BLaER1 treated with 17β-estradiol and CSF1 and Interleukin-3, amounts not matched to agents 10 nM and 100 nM (cell line): Measurements from ENCODE around the gene PDGFA.

Experiments used
- H3K27ac ChIP-seq, 11 experiments: shearing (Covaris generic); formaldehyde crosslinking; 2 replicates each; pipeline ENCODE4 v1.8.1; 2022
- H3K27me3 ChIP-seq, 11 experiments: shearing (Covaris generic); formaldehyde crosslinking; 2 replicates each; pipeline ENCODE4 v1.8.1; 2022
- H3K36me3 ChIP-seq, 11 experiments: shearing (Covaris generic); formaldehyde crosslinking; 2 replicates each; pipeline ENCODE4 v1.8.1; 2022
- H3K4me1 ChIP-seq, 10 experiments: shearing (Covaris generic); formaldehyde crosslinking; 2 replicates each; pipeline ENCODE4 v1.8.1; 2022
- H3K4me2 ChIP-seq, 11 experiments: shearing (Covaris generic); formaldehyde crosslinking; 2 replicates each; pipeline ENCODE4 v1.8.1; 2022
- H3K4me3 ChIP-seq, 10 experiments: shearing (Covaris generic); formaldehyde crosslinking; 2 replicates each; pipeline ENCODE4 v1.8.1; 2022
- H3K9ac ChIP-seq, 11 experiments: shearing (Covaris generic); formaldehyde crosslinking; 2 replicates each; pipeline ENCODE4 v1.8.1; 2022
- H3K9me3 ChIP-seq, 11 experiments: shearing (Covaris generic); formaldehyde crosslinking; replicated peaks in 1 of 11; 2 replicates each; pipeline ENCODE4 v1.8.1; 2022
- H4K20me1 ChIP-seq, 11 experiments: shearing (Covaris generic); formaldehyde crosslinking; 2 replicates each; pipeline ENCODE4 v1.8.1; 2022
- Cebpa-rat ChIP-seq, 11 experiments: shearing (Covaris generic); IDR thresholded peaks; 2 replicates each; pipeline ENCODE4 v1.8.1; 2022

The PDGFA gene

GRCh38 chr7:519484-520390 lies at the start of gene PDGFA:
TSS of gene PDGFA (minus strand) at chr7:519846. CDS start at chr7:519001, 845 bp downstream.
- Histone ChIP-seq H3K4me3 (peak within 1 kb of the TSS; percentile 66 to 78 (median 68)), H3K36me3 (no peaks in the 10 kb centered on the region), H3K27ac (peak within 1 kb of the TSS; percentile 20 to 69 (median 53); a peak in 18 of 22 replicates), H3K4me2 (peak within 1 kb of the TSS; percentile 91 to 99 (median 96)), H3K9ac (peak within 1 kb of the TSS; percentile 55 to 80 (median 76); a peak in 21 of 22 replicates), H4K20me1 (peaks cover 18 to 87% (median 62%) of the 10 kb centered on the region in 11 experiments; a peak in 20 of 22 replicates), H3K4me1 (peaks cover 43 to 78% (median 67%) of the 10 kb centered on the region in 10 experiments), H3K27me3 (peaks cover 79 to 100% (median 99%) of the 10 kb centered on the region in 11 experiments), H3K9me3 (no peaks in the 10 kb centered on the region)
- TF ChIP-seq Cebpa-rat (IDR thresholded peaks at IDR 0.05): no peak

- H3K4me2 ChIP-seq: peak overlapping the region in 8 of 11 experiments; percentile 5 to 55 (median 36); a peak in 12 of 22 replicates
- no peak overlapping the region for H3K4me3 ChIP-seq
- TF ChIP-seq Cebpa-rat (IDR thresholded peaks at IDR 0.05): no peak
- H4K20me1 ChIP-seq: peaks cover 0 to 16% (median 0%) of the 10 kb centered on the region in 11 experiments; a peak in 4 of 22 replicates
- H3K27me3 ChIP-seq: peaks cover 0 to 15% (median 0%) of the 10 kb centered on the region in 11 experiments; a peak in 10 of 22 replicates
- H3K4me1 ChIP-seq: peaks cover 2 to 35% (median 27%) of the 10 kb centered on the region in 10 experiments; a peak in 19 of 20 replicates
- no peaks in the 10 kb centered on the region for H3K36me3 ChIP-seq
- H3K9me3 ChIP-seq: 0 out of 22 replicates have a peak, but pooled peaks cover 0 to 4% (median 0%) of the 10 kb centered on the region in 11 experiments
- H3K9ac ChIP-seq: no peak overlapping the region
- no peak overlapping the region for H3K27ac ChIP-seq
These were observed 48.6 kb upstream of the PDGFA start for GRCh38 chr7:568031-568951.

GRCh38 chr7:567305-567883 lies 47.7 kb upstream of the PDGFA start:
- H3K9ac ChIP-seq: no peak overlapping the region
- H3K27ac ChIP-seq: no peak overlapping the region
- no peaks in the 10 kb centered on the region for H3K36me3 ChIP-seq
- no peak for TF ChIP-seq Cebpa-rat (IDR thresholded peaks at IDR 0.05)
- peaks cover 0 to 35% (median 27%) of the 10 kb centered on the region in 10 experiments; a peak in 15 of 20 replicates for H3K4me1 ChIP-seq
- H3K27me3 ChIP-seq: peaks cover 0 to 6% (median 0%) of the 10 kb centered on the region in 11 experiments; a peak in 5 of 22 replicates
- H3K4me3 ChIP-seq: no peak overlapping the region
- 0 out of 22 replicates have a peak, but pooled peaks cover 0 to 4% (median 0%) of the 10 kb centered on the region in 11 experiments for H3K9me3 ChIP-seq
- H3K4me2 ChIP-seq: no peak overlapping the region
- H4K20me1 ChIP-seq: peaks cover 0 to 15% (median 0%) of the 10 kb centered on the region in 11 experiments; a peak in 4 of 22 replicates

GRCh38 chr7:566100-566499 lies 46.5 kb upstream of the PDGFA start:
- H3K4me1 ChIP-seq: peaks cover 0 to 30% (median 27%) of the 10 kb centered on the region in 10 experiments; a peak in 15 of 20 replicates
- H3K9ac ChIP-seq: no peak overlapping the region
- H3K4me2 ChIP-seq: no peak overlapping the region
- H3K9me3 ChIP-seq: 0 out of 22 replicates have a peak, but pooled peaks cover 0 to 4% (median 0%) of the 10 kb centered on the region in 11 experiments
- no peak overlapping the region for H3K4me3 ChIP-seq
- H3K27me3 ChIP-seq: no peaks in the 10 kb centered on the region
- H3K36me3 ChIP-seq: no peaks in the 10 kb centered on the region
- TF ChIP-seq Cebpa-rat (IDR thresholded peaks at IDR 0.05): no peak
- no peak overlapping the region for H3K27ac ChIP-seq
- H4K20me1 ChIP-seq: peaks cover 0 to 14% (median 0%) of the 10 kb centered on the region in 11 experiments; a peak in 3 of 22 replicates

DNA sequence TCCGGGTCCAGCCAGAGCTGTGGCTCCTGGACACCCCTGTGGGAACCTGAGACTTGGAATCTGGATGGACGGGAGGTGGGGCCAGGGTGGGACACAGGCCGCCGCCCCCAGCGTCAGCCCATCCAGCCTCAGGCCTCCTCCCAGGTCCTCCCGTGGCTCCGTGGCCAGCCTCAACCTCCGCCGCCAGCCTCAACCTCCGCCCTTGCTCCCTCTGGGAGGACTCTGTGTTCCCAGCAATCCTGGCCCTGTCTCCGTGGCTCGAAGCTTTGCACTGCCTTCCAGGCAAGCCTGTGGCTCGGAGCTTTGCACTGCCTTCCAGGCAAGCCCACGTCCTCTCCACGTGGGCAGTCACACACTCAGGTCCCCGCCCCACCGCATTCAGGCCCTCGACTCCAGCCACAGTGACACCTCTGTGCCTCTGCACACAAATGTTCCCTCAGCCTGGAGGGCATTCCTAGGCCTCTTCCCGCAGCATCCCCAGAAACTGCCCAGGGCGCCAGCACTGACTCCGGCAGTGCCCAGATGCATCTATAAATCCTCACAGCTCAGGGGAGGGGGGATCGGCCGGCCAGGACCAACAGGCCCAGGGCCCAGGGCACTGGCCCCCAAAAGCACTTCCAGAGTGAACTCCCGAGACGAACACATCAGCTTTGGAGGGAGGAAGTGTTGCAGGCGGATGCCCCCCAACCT lies 44.7 kb upstream of the PDGFA start:
- no peak overlapping the region for H3K27ac ChIP-seq
- H3K9ac ChIP-seq: no peak overlapping the region
- 0 out of 22 replicates have a peak, but pooled peaks cover 0 to 4% (median 0%) of the 10 kb centered on the region in 11 experiments for H3K9me3 ChIP-seq
- no peak overlapping the region for H3K4me2 ChIP-seq
- TF ChIP-seq Cebpa-rat (IDR thresholded peaks at IDR 0.05): no peak
- peaks cover 0 to 8% (median 0%) of the 10 kb centered on the region in 11 experiments; a peak in 3 of 22 replicates for H4K20me1 ChIP-seq
- no peak overlapping the region for H3K4me3 ChIP-seq
- H3K4me1 ChIP-seq: peaks cover 0 to 30% (median 27%) of the 10 kb centered on the region in 10 experiments; a peak in 15 of 20 replicates
- no peaks in the 10 kb centered on the region for H3K36me3 ChIP-seq
- H3K27me3 ChIP-seq: no peaks in the 10 kb centered on the region

DNA sequence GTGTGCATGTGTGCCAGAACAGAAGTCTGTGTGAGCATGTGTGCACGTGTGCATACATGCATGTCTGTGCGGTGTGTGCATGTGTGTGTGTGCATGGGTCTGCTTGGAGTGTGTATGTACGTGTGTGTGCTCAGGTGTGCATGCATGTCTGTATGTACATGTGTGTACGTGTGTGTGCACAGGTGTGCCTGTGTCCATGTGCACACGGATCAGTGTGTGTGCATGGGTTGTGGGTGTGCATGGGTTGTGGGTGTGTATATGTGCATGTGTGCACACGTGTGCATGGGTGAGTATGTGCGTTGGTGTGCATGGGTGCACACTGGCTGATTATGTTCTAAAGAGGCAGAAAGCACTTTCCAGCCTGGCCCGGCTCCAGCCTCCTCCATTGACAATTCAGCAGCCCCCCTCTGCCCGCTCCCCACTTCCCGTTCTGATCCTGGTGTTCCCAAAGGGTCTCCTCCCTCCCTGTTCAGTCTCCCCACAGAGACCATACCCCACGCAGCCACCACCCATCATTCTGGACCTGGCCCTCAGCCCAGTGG lies 44.1 kb upstream of the PDGFA start:
- Histone ChIP-seq H3K36me3 (no peaks in the 10 kb centered on the region), H3K4me3 (no peak overlapping the region), H3K27me3 (no peaks in the 10 kb centered on the region), H4K20me1 (peaks cover 0 to 7% (median 0%) of the 10 kb centered on the region in 11 experiments; a peak in 3 of 22 replicates), H3K9me3 (0 out of 22 replicates have a peak, but pooled peaks cover 0 to 4% (median 0%) of the 10 kb centered on the region in 11 experiments), H3K27ac (no peak overlapping the region), H3K4me2 (peak overlapping the region in 4 of 11 experiments; percentile 65 to 73 (median 69); a peak in 7 of 22 replicates), H3K9ac (no peak overlapping the region), H3K4me1 (peaks cover 2 to 33% (median 27%) of the 10 kb centered on the region in 10 experiments; a peak in 19 of 20 replicates)
- TF ChIP-seq Cebpa-rat (IDR thresholded peaks at IDR 0.05): no peak
